ENCODE results near the gene FGFR2.

Gene FGFR2

DNA sequence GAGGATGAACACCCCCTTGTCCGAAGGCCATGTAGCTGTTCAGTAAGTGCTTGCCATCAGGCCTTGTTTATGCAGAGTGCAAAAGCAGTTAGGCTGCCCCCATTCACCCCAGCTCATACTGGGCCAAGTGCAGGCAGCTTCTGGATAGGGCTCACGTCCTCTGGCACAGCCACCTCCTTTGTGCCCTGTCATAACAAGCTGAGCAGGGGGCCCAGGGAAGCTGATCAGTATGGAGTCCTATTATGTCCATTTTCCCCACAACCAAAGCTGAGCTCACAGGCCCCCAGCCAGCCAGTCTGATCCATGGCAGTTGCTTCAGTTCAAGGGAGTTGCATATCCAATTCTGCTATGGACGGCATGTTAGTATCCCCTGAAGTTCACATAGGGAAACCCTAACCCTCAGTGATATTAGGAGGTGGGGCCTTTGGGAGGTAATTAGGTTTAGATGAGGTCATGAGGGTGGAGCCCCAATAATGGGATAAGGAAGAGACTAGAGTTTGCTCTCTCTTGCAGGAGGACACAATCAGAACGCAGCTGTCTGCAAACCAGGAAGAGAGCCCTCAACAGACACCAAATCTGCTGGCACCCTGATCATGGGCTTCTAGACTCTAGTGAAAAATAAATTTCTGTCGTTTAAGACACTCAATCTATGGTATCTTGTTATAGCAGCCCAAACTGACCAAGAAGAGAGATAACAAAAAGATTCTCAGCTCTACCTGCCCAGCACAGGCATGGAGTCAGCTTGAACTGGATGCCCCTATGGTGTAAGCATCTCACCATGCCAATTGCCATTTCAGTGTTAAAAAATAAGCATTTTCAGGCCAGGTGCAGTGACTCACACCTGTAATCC is 155.9 kb downstream of the FGFR2 start:
- no peak for DNase-seq

DNA sequence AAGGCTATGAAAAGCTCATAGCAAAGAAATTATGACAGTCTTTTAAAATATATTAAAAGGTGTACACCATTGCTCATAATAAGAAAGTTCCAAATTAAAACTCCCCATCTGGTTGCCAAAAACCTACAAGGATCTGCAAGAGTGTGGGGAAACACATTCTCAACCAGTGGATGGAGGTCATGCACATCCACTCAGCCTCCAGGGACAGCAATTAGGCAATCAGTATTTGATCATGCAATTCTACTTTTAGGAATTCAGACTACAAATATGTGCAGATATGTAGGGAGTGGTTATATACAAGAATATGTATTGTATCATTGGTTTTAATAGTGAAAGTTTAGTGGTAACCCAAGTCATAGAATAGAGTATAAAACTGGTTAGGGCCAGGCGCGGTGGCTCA is 157.8 kb downstream of the FGFR2 start:
- no peak for DNase-seq

DNA sequence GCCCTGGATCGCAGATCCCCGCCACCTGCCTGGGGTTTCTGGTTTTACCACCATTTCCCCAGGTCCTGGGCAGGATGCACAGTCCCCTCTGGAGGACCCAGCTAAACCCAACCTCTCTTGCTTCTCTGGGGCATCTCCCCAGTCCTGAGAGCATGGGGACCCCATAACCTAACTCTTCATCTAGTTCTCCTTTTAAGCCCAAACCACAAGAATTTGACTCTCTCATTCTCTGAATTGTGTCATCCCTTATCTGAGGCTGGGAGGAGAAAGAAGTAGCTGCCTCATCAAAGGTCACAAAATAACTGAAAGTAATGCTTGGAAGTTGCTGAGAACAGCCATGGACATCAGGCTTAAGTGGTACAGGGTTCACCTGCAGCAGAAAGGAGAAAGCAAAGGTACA is 159.9 kb downstream of the FGFR2 start:
- no peak for DNase-seq

DNA sequence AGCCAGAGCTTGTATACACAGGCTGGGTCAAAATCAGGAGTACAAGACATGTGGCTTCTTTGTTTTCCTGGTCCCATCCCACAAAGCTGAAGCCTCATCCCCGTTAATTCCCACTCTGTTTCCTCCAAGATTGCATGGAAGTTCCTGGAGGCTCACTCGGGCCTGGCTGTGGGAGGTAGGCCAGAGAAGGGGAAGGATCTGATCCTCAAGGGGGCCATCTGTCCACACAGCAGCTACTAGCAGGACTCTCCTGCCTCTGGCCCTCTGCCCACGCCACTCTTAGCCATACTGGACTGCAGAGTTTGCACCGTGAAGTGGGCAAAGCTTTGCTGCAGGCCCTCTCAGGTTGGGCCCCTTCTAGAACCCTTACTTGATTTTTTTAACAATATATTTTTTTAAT is 160.6 kb downstream of the FGFR2 start:
- DNase-seq: no peak

DNA sequence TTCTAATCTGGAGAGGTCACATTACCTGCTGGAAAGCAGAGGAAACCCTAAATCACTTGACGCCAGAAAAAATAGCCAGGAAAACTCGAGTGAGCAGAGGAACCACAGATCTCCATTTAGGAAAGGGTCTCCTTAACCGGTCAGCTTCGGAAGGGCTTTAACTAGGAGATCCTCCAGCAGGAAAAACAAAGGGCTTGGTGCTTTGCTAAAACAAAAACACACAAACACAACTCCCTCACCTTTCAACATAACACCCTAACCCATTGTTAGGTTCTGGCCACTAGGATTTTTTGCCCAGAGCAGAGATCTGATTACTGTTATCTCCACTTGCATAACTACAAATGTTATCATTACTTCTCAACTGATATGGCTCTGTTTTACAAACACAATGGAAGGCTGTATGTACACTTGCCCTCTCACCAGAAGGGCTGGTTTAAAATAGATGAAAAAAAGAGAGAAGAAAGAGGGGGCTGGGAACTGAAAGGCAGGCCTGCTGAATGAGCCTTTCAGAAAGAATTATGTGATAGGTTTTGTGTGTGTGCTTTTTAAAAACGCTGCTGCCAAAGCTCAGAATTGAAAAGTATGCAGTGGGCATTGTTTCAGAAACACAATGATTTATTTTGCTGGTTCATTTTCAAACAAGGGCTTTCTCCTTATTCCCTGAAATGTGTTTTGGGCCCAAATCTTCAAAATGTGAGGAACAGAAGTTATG is 161.5 kb downstream of the FGFR2 start:
- DNase-seq: no peak

DNA sequence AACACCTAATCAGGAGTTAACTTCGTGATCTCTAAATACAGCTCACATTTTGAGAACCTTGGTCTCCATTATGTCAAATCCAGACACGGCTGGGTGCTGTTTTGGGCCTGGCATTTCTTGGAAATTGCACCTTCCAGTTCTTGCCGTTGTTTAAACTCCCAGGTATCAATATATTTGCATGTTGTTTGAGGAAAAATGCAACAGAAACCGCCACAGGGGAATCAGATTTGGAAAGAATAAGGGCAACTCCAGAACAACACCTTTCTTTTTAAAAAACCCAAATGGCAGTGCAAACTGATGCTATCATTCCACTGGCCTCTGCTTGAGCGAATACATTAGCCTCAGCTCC is 162.0 kb downstream of the FGFR2 start:
- no peak for DNase-seq

DNA sequence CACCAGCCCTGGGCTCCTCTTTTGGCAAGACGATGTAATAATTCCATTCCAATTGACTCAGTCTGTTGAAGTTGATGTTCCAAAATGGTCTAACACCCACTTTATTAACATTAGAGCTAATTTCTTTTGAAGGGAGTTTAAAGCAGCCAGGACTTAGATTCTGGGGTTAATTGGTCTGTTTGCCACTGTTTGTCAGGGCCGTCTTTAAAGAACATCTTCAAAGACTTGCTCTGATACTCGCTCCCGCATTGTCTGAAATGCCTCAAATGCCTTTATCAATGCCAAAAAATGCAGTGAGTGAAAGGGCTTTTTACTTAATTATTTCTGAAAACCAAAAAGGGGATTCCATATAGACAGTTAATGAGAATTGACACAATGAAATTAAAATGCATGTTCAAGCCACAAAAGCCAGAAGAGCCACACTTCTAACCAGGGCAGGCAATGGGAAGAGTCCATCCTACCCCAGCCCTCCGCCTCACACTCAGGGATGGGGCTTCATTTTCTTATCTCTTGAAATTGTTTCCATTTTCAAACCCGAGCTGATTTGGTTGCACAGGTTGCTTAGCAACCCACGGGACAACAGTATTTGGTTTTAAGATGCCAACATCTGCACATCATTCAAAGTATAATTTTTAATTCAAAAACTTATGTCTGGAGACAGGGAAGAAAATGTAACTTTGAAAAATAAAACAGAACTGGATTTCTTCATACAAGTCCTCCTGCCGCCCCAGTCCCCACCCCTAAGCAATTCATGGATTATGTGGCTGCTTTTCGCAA is 163.0 kb downstream of the FGFR2 start:
- no peak for DNase-seq

DNA sequence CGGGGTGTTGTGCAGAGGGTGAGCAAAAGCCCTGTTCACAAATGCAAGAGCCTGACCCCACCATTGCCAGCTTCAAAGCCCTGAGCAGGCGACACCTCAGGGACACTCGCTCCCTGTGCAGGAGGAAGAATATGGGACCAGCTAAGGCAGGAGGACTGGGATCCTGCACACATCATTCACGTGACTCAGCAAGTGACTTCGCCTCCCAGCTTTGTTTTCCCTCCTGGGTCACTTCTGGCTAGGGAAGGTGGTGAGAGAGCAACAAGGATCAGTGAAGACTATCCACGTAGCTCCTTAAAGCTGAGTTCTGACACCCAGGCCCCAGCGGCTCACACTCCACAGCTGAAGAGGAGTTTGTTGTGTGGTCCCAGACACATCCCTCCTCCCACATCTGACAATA is 164.3 kb downstream of the FGFR2 start:
- no peak for DNase-seq

DNA sequence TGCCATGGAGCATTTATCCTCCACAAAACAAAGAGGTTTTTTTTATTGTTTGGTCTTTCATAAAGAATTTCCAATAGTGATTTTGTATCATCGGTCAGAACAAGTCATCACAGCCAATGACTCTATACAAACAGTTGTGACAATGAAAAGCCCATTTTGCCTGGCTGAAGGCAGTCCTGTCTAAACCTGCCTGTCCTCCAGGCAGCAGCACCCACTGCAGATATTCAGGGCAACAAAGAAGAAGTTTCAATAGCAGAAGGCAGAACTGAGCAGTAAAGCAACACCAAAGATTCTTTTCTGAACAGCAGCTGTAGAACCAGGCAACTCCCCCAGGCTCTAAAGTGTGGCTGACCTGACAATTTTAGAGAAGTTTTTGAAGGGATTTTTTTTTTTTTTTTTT is 169.4 kb downstream of the FGFR2 start:
- DNase-seq: no peak

All from DMS79 (cell line).